Measurements from ENCODE around the gene PLEKHG5.
A peak's percentile ranks its signal among the peaks of the same experiment; 100 is the strongest.

GRCh38 chr1:6454856-6455751 is 36.4 kb downstream of the PLEKHG5 start:
- no peak for TF ChIP-seq POLR2A (IDR thresholded peaks at IDR 0.05)
- peak in 3 of 12 donors; percentile 8 to 26 (median 24) for TF ChIP-seq CTCF (IDR thresholded peaks at IDR 0.05)

All from heart left ventricle (tissue), 13 donors.